Prostate gland (tissue), 2 donors: ENCODE results near the gene AKT3.

Source experiments
- CTCF ChIP-seq, 4 experiments: fragments of 200-600 bp in 2 of 4; fragments of 450-650 bp in 2 of 4; sonication (generic) in 2 of 4; IDR thresholded peaks; 1 replicate in 3 of 4; 2 replicates in 1 of 4; pipeline ENCODE4 v1.5.1; 2016 to 2019; ENCODE audit warnings: antibody characterized with exemption in 4 of 4, mild to moderate bottlenecking in 2 of 4, moderate library complexity in 2 of 4
- POLR2A ChIP-seq: fragments of 450-650 bp; IDR thresholded peaks from one replicate; pipeline ENCODE4 v1.6.1; 2016; ENCODE audit warnings: antibody characterized with exemption, mild to moderate bottlenecking
- POLR2AphosphoS5 ChIP-seq: sonication (generic); formaldehyde crosslinking; IDR thresholded peaks from one replicate; pipeline ENCODE4 v1.6.1; 2017; ENCODE audit warnings: antibody characterized with exemption

- TF ChIP-seq POLR2A (no peak), CTCF (IDR thresholded peaks at IDR 0.05) (no peak), POLR2AphosphoS5 (no peak)
These were observed 302.2 kb downstream of the AKT3 start for GRCh38 chr1:243547891-243548290.
